SK-N-SH treated with all-trans-retinoic acid at 6 μM for 48 hours (cell line): ENCODE data around the gene AKT3.

ENCODE experiments used
- ATAC-seq: fragments of 200-7000 bp; cut with Tn5 transposase; 3 replicates; pipeline ENCODE4 v1.9.1; 2020; ENCODE audit warnings: mild to moderate bottlenecking, moderate library complexity
- ARNTL ChIP-seq: fragments of 450-650 bp; formaldehyde crosslinking; IDR thresholded peaks from 2 replicates; pipeline ENCODE4 v1.5.0; 2020; ENCODE audit warnings: low read depth, mild to moderate bottlenecking, moderate library complexity, borderline replicate concordance
- BACH2 ChIP-seq: fragments of 250-450 bp; sonication (Bioruptor Pico); IDR thresholded peaks from 2 replicates; pipeline ENCODE4 v1.9.0; 2021; ENCODE audit warnings: mild to moderate bottlenecking, borderline replicate concordance
- CSDC2 ChIP-seq: fragments of 250-450 bp; sonication (Bioruptor Pico); IDR thresholded peaks from 2 replicates; pipeline ENCODE4 v1.5.0; 2020; ENCODE audit warnings: mild to moderate bottlenecking, moderate library complexity
- CSRNP3 ChIP-seq: fragments of 250-450 bp; sonication (Bioruptor Pico); IDR thresholded peaks from 2 replicates; pipeline ENCODE4 v1.5.1; 2021; ENCODE audit warnings: mild to moderate bottlenecking, moderate library complexity
- ISL1 ChIP-seq: fragments of 250-450 bp; sonication (Bioruptor Pico); IDR thresholded peaks from 2 replicates; pipeline ENCODE4 v2.1.2; 2022; ENCODE audit warnings: mild to moderate bottlenecking, moderate library complexity
- POU6F1 ChIP-seq: fragments of 250-450 bp; sonication (Bioruptor Pico); IDR thresholded peaks from 2 replicates; pipeline ENCODE4 v1.8.0; 2021; ENCODE audit warnings: low read depth, mild to moderate bottlenecking, moderate library complexity, borderline replicate concordance
- PPARA ChIP-seq: fragments of 250-450 bp; sonication (Bioruptor Pico); IDR thresholded peaks from 2 replicates; pipeline ENCODE4 v1.5.0; 2020; ENCODE audit warnings: mild to moderate bottlenecking, borderline replicate concordance
- RARB ChIP-seq: fragments of 250-450 bp; sonication (Bioruptor Pico); IDR thresholded peaks from 2 replicates; pipeline ENCODE4 v1.8.0; 2021; ENCODE audit warnings: mild to moderate bottlenecking, moderate library complexity
- SNAI2 ChIP-seq: fragments of 250-450 bp; sonication (Bioruptor Pico); IDR thresholded peaks from 2 replicates; pipeline ENCODE4 v1.5.0; 2020; ENCODE audit warnings: mild to moderate bottlenecking, moderate library complexity
- TCF4 ChIP-seq: fragments of 250-450 bp; sonication (Bioruptor Pico); IDR thresholded peaks from 2 replicates; pipeline ENCODE4 v1.8.0; 2021; ENCODE audit warnings: mild to moderate bottlenecking, moderate library complexity, borderline replicate concordance
- TOX ChIP-seq: fragments of 250-450 bp; sonication (Bioruptor Pico); IDR thresholded peaks from 2 replicates; pipeline ENCODE4 v1.8.0; 2021; ENCODE audit warnings: mild to moderate bottlenecking, moderate library complexity, borderline replicate concordance
- ZFP3 ChIP-seq: fragments of 250-450 bp; sonication (Bioruptor Pico); IDR thresholded peaks from 2 replicates; pipeline ENCODE4 v1.5.0; 2020; ENCODE audit warnings: mild to moderate bottlenecking, moderate library complexity
- ZFP30 ChIP-seq: fragments of 450-650 bp; formaldehyde crosslinking; IDR thresholded peaks from 2 replicates; pipeline ENCODE4 v1.5.0; 2022; ENCODE audit warnings: mild to moderate bottlenecking, moderate library complexity
- ZNF565 ChIP-seq: fragments of 450-650 bp; formaldehyde crosslinking; conservative IDR thresholded peaks from 2 replicates; pipeline ENCODE4 v1.5.0; 2020; ENCODE audit warnings: low read depth, mild to moderate bottlenecking, moderate library complexity
- ZNF70 ChIP-seq: fragments of 450-650 bp; formaldehyde crosslinking; IDR thresholded peaks from 2 replicates; pipeline ENCODE4 v1.5.0; 2020; ENCODE audit warnings: mild to moderate bottlenecking, moderate library complexity
- ZNF8 ChIP-seq: fragments of 450-650 bp; formaldehyde crosslinking; IDR thresholded peaks from 2 replicates; pipeline ENCODE4 v1.5.0; 2020; ENCODE audit warnings: mild to moderate bottlenecking, moderate library complexity
- TF ChIP-seq, protein P1 (sequence below): fragments of 250-450 bp; sonication (Bioruptor Pico); IDR thresholded peaks from 2 replicates; pipeline ENCODE4 v1.5.0; 2020; ENCODE audit warnings: mild to moderate bottlenecking, moderate library complexity
- TF ChIP-seq, protein P2 (sequence below): fragments of 250-450 bp; sonication (Bioruptor Pico); IDR thresholded peaks from 2 replicates; pipeline ENCODE4 v1.8.0; 2020; ENCODE audit warnings: mild to moderate bottlenecking, moderate library complexity, borderline replicate concordance

Gene AKT3

GRCh38 chr1:243605604-243606003 lies 244.4 kb downstream of the AKT3 start (continued):
- no peak for TF ChIP-seq PPARA (CRISPR knock-in tag)
- no peak for TF ChIP-seq ISL1
- TF ChIP-seq TOX (CRISPR knock-in tag) = no peak
- no peak for TF ChIP-seq BACH2 (CRISPR knock-in tag)
- TF ChIP-seq POU6F1 (CRISPR knock-in tag) = no peak
- no peak for TF ChIP-seq ZNF8 (CRISPR knock-in tag)
- TF ChIP-seq CSDC2 (CRISPR knock-in tag) = no peak
- no peak for TF ChIP-seq RARB (CRISPR knock-in tag)
- no peak; the same call in 1 of the 2 replicates for TF ChIP-seq ZFP3 (CRISPR knock-in tag)

DNA sequence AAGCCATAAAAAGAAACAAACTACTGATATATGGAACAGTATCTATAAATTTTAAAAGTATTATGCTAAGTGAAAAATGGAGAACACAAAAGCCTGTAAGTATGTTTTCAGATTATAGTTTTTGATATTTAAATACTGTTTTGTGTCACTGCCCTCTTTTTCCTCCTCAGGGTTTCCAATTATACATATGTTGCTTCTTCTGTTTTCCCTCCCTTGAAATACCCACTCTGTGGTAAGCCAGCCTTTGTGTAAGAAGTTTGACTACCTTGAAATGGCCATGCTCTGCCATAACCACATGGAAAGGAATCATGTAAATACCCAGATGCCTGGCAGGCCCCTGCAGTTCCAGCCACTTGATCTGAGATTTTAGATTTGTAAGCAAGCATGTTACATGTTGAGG lies 248.3 kb downstream of the AKT3 start:
- ATAC-seq = no peak
- TF ChIP-seq CSDC2 (CRISPR knock-in tag) (no peak), ISL1 (no peak)

DNA sequence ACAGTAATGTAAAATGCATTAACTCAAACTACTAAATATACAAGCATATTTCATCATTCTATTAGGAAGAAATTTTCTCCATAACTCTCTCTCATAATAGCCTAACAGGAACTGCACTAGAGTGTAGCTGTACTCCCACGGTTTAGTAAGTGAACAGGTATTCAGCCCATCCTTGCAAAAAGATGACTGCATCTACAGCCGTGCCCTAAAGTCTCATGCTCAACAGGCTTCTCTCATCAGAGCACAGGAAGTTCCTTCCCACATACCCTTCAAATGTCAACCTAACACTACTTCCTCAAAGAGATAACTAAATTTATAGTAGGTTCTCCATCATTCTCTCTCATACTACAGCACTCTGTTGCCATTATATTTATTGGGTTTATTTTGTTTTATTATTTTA lies 251.6 kb downstream of the AKT3 start:
- TF ChIP-seq CSRNP3 (CRISPR knock-in tag) (no peak), ARNTL (CRISPR knock-in tag) (no peak), ZNF565 (no peak), TOX (CRISPR knock-in tag) (no peak), TCF4 (CRISPR knock-in tag) (no peak), ZNF8 (CRISPR knock-in tag) (no peak), ZFP30 (no peak), SNAI2 (CRISPR knock-in tag) (no peak)
- TF ChIP-seq, protein P1, sequence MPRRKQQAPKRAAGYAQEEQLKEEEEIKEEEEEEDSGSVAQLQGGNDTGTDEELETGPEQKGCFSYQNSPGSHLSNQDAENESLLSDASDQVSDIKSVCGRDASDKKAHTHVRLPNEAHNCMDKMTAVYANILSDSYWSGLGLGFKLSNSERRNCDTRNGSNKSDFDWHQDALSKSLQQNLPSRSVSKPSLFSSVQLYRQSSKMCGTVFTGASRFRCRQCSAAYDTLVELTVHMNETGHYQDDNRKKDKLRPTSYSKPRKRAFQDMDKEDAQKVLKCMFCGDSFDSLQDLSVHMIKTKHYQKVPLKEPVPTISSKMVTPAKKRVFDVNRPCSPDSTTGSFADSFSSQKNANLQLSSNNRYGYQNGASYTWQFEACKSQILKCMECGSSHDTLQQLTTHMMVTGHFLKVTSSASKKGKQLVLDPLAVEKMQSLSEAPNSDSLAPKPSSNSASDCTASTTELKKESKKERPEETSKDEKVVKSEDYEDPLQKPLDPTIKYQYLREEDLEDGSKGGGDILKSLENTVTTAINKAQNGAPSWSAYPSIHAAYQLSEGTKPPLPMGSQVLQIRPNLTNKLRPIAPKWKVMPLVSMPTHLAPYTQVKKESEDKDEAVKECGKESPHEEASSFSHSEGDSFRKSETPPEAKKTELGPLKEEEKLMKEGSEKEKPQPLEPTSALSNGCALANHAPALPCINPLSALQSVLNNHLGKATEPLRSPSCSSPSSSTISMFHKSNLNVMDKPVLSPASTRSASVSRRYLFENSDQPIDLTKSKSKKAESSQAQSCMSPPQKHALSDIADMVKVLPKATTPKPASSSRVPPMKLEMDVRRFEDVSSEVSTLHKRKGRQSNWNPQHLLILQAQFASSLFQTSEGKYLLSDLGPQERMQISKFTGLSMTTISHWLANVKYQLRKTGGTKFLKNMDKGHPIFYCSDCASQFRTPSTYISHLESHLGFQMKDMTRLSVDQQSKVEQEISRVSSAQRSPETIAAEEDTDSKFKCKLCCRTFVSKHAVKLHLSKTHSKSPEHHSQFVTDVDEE (CRISPR knock-in tag) = no peak
- peak; percentile 54 for ATAC-seq

DNA sequence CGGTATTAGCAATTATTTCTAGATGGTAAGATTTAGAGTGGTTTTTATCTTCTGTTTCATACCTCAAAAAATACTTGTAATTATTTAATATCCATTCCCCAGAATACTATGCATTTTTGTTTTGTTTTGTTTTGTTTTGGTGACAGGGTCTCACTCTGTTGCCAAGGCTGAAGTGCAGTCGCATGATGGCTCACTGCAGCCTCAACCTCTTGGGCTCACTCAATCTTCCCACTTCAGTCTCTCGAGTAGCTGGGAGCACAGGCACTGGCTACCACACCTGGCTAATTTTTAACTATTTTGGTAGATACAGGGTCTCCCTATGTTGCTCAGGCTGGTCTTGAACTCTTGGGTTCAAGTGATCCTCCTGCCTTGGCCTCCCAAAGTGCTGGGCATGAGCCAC lies 252.7 kb downstream of the AKT3 start:
- no peak for ATAC-seq
- TF ChIP-seq ZNF565 (no peak), ZNF8 (CRISPR knock-in tag) (no peak), BACH2 (CRISPR knock-in tag) (no peak), ZNF70 (CRISPR knock-in tag) (no peak), ZFP3 (CRISPR knock-in tag) (no peak), ARNTL (CRISPR knock-in tag) (no peak), CSRNP3 (CRISPR knock-in tag) (no peak), SNAI2 (CRISPR knock-in tag) (no peak), CSDC2 (CRISPR knock-in tag) (no peak)
- TF ChIP-seq, protein P2, sequence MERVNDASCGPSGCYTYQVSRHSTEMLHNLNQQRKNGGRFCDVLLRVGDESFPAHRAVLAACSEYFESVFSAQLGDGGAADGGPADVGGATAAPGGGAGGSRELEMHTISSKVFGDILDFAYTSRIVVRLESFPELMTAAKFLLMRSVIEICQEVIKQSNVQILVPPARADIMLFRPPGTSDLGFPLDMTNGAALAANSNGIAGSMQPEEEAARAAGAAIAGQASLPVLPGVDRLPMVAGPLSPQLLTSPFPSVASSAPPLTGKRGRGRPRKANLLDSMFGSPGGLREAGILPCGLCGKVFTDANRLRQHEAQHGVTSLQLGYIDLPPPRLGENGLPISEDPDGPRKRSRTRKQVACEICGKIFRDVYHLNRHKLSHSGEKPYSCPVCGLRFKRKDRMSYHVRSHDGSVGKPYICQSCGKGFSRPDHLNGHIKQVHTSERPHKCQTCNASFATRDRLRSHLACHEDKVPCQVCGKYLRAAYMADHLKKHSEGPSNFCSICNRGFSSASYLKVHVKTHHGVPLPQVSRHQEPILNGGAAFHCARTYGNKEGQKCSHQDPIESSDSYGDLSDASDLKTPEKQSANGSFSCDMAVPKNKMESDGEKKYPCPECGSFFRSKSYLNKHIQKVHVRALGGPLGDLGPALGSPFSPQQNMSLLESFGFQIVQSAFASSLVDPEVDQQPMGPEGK (CRISPR knock-in tag) = no peak
